PC-9 (cell line): Measurements from ENCODE around the gene PTGES3L.

Experiments used
- CTCF ChIP-seq: fragments of 200-600 bp; sonication (generic); conservative IDR thresholded peaks from 2 replicates; pipeline ENCODE4 v1.6.1; 2017; ENCODE audit warnings: mixed run types, antibody characterized with exemption, mild to moderate bottlenecking, moderate library complexity
- EZH2 ChIP-seq: fragments of 200-600 bp; sonication (generic); IDR thresholded peaks from 2 replicates; pipeline ENCODE4 v1.8.0; 2017; ENCODE audit warnings: antibody characterized with exemption, low read depth

- TF ChIP-seq CTCF (no peak), EZH2 (no peak)
Observed at GRCh38 chr17:42918902-42919521, 60.9 kb downstream of the PTGES3L start.
